ENCODE data around the gene CCDC195.
"Not testable (repeated sequence)": the region's sequence is repeated elsewhere in the genome, so short reads cannot be mapped to it uniquely, and the experiment has no call there.

Gene CCDC195

DNA sequence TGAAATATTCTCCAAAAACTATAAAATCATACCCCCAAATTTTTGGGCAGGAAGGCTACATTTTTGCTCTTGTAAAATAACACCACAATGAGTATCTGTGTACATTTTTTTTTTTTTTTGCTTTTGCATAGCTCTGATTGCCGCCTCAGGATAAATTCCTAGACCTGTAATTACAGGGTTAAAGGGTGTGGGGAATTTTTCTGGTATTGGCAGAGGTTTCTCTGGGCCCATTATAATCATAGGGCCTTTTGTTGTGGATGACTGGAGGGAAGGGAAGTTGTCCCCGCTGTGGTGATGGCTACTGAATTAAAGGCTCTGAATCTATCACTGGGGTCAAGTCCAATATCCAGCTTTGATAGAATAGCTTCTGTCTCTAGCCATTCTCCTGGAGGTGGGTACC lies 26.6 kb downstream of the CCDC195 start:
- no peak for DNase-seq

- DNase-seq = no peak
These were observed 27.2 kb downstream of the CCDC195 start for GRCh38 chr2:224688997-224689396.

DNA sequence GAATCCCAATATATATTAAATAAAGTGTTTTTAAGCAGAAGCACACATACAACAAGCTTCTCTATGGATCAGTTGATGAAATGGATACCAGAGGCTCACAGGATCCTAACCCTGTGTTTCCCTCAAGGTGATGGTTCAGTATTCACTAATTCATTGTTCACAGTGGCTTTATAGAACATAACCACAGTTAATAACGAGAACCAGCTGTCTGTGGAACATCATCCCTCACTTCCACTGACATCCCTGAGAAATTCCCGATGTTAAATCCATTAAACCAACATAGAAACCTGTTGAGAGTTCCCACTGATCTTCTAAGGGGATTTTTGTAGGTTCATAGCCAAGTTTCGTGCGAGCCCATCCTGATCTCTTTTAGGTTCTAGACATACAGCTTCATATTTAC lies 29.0 kb downstream of the CCDC195 start:
- no peak for DNase-seq

GRCh38 chr2:224685121-224685520 lies 31.0 kb downstream of the CCDC195 start:
- no peak for DNase-seq

- no peak for DNase-seq
These were observed 34.0 kb downstream of the CCDC195 start for GRCh38 chr2:224682134-224682533.

- no peak for DNase-seq
These were observed 44.4 kb downstream of the CCDC195 start for GRCh38 chr2:224671731-224672130.

DNA sequence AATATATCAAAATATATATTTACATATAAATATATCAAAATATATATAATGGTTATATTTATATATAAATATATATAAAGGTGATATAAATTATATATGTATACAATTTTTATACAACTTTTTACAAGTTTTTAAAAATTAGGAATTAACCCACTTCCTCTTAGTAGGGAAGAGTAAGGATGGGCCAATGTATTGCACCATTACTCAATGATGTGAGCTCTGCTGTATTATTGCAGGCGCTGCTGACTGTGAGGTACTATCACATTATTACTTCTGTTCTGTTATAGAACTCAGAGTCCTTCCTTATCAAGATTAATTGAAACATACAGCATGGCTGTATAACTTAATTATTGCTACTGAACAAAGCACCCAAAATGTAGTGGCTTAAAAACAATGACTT lies 46.0 kb downstream of the CCDC195 start:
- no peak for DNase-seq

DNA sequence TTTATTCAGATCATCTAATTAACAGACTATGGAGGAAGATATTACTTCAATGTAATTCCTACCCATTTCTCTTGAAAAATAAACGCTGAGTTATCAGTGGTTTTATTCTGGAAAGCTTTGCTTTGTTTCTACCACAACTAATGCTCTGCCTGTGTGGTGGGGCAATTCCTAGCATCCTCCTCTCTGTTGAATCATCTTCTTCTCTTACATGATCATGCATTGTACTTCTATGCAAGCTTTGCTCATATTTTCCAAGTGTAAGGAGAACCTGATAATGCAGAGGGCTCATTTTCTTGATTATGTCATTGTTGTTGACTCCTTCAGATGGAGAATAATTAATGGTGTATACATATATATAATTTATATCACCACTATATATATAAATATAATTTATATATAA lies 46.7 kb downstream of the CCDC195 start:
- DNase-seq = no peak

GRCh38 chr2:224668123-224668909 lies 47.8 kb downstream of the CCDC195 start:
- DNase-seq = no peak

- DNase-seq = no peak
These were observed 49.1 kb downstream of the CCDC195 start for GRCh38 chr2:224666951-224667553.

GRCh38 chr2:224663322-224663721 lies 52.8 kb downstream of the CCDC195 start:
- DNase-seq = not testable (repeated sequence)

DNA sequence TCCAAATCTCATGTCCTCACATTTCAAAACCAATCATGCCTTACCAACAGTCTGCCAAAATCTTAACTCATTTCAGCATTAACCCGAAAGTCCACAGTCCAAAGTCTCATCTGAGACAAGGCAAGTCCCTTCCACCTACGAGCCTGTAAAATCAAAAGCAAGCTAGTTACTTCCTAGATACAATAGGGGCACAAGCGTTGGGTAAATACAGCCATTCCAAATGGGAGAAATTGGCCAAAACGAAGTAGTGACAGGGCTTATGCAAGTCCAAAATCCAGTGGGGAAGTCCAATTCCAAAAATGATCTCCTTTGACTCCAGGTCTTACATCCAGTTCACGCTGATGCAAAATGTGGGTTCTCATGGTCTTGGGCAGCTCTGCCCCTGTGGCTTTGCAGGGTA lies 54.5 kb downstream of the CCDC195 start:
- not testable (repeated sequence) for DNase-seq

DNA sequence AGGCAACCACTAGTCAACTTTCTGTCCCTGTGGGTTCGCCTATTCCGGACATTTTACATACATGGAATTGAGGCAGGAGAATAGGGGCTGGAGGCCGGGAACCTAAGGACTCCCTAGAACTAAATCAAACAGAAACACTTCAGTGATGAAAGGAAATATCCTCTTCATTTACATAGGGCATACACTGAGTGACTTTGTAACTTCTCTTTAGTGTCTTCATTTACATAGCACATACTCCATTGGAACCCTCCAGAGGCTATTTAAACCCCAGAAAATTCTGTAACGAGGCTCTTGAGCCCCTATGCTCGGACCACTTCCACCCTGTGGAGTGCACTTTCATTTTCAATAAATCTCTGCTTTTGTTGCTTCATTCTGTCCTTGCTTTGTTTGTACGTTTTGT lies 56.5 kb downstream of the CCDC195 start:
- DNase-seq = no peak

DNA sequence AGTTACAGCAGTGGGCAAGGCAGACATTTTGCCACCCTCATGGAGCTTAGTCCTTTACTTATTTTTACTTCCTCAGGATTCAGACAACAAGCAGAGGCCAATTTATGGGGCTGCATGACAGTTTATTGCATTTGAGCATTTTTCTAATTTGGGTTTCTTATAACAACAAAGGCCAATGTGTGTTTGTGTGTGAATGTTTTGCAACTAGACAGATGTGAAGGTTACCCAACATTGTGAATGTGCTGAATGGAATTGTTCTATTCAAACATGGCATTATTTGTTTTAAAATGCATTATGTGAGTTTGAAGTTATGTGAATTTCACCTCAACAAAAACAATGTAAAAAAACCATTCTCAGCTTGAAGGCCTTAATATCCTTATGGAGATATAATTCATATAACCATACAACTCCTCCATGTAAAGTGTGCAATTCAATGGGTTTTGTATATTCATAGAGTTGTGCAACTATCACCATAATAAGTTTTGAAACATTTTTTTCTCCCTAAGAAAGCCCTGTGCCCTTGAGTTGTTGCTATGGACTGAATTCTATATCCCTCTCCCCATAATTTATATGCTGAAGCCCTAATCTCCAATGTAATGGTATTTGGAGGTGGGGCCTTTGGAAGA lies 57.3 kb downstream of the CCDC195 start:
- DNase-seq = no peak

DNA sequence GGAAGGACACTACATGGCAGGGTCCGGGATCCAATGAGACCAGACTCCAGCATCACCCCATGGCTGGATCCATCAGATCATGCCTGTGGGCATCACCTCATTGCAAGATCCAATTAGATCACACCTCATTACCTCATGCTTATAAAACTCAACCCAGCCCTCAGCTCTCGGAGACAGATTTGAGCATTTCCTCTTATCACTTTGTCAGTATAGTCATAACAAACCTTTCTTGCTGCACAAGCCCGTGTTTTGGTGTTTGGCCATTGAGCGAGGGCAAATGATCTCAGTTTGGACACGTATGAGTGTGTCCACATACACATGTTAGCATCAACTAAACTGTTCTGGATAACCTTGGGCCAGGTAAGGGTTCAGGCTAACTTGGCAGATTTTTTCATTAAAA lies 58.8 kb downstream of the CCDC195 start:
- no peak for DNase-seq

DNA sequence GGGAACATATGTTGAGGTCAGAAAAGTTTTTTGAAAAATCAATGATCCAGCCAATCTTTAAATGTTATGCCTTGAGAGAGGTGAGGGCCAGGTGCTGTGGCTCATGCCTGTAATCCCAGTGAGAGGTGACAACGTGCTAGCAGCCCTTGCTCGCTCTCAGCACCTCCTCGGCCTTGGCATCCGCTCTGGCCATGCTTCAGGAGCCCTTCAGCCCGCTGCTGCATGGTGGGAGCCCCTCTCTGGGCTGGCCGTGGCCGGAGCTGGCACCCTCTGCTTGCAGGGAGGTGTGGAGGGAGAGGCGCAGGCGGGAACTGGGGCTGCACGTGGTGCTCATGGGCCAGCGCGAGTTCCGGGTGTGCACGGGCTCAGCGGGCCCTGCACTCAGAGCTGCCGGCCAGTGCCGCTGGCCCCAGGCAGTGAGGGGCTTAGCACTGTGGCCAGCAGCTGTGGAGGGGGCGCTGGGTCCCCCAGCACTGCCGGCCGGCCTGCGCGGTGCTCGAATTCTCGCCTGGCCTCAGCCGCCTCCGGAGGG lies 61.1 kb downstream of the CCDC195 start:
- no peak for DNase-seq
